Hepatocyte (in vitro differentiated cells): ENCODE measurements around the gene PCDH1. TPM values are rescaled to one million over a fixed set of nuclear protein-coding genes. Genes with fewer than 3 reads are reported as not detected.

Experiments used
- DNase-seq: peaks from one replicate; pipeline ENCODE4 v3.0.0-alpha.2; 2016; ENCODE audit warnings: low spot score
- H2AFZ ChIP-seq: fragments of 200-600 bp; sonication (generic); 2 replicates; pipeline ENCODE4 v1.6.0; 2016; ENCODE audit warnings: antibody characterized with exemption, mild to moderate bottlenecking
- H3K27ac ChIP-seq: fragments of 200-600 bp; sonication (generic); 2 replicates; pipeline ENCODE4 v1.5.1; 2016; ENCODE audit warnings: mild to moderate bottlenecking
- H3K27me3 ChIP-seq: fragments of 200-600 bp; sonication (generic); 2 replicates; pipeline ENCODE4 v1.6.1; 2016
- H3K36me3 ChIP-seq: fragments of 200-600 bp; sonication (generic); replicated peaks from 2 replicates; pipeline ENCODE4 v1.5.1; 2016; ENCODE audit warnings: low read depth; ENCODE audit not compliant: insufficient read depth
- H3K4me1 ChIP-seq: fragments of 200-600 bp; sonication (generic); 2 replicates; pipeline ENCODE4 v1.5.1; 2016; ENCODE audit warnings: mild to moderate bottlenecking, moderate library complexity; ENCODE audit not compliant: insufficient read depth
- H3K4me2 ChIP-seq: fragments of 200-600 bp; sonication (generic); 2 replicates; pipeline ENCODE4 v1.6.0; 2016
- H3K4me3 ChIP-seq: fragments of 200-600 bp; sonication (generic); 2 replicates; pipeline ENCODE4 v1.5.1; 2016; ENCODE audit warnings: mild to moderate bottlenecking
- H3K79me2 ChIP-seq: fragments of 200-600 bp; sonication (generic); 2 replicates; pipeline ENCODE4 v1.6.0; 2017; ENCODE audit warnings: mild to moderate bottlenecking
- H3K9me2 ChIP-seq: fragments of 200-600 bp; sonication (generic); replicated peaks from 2 replicates; pipeline ENCODE4 v1.6.0; 2017; ENCODE audit warnings: mild to moderate bottlenecking; ENCODE audit not compliant: insufficient read depth
- H3K9me3 ChIP-seq: fragments of 200-600 bp; sonication (generic); 2 replicates; pipeline ENCODE4 v1.5.1; 2016; ENCODE audit warnings: low read depth, mild to moderate bottlenecking
- H4K20me1 ChIP-seq: fragments of 200-600 bp; sonication (generic); 2 replicates; pipeline ENCODE4 v1.6.0; 2016; ENCODE audit warnings: mild to moderate bottlenecking; ENCODE audit not compliant: insufficient read depth, poor library complexity, severe bottlenecking
- EZH2 ChIP-seq: fragments of 200-600 bp; sonication (generic); IDR thresholded peaks from 2 replicates; pipeline ENCODE4 v1.6.1; 2016; ENCODE audit warnings: antibody characterized with exemption, mild to moderate bottlenecking, borderline replicate concordance
- EZH2phosphoT487 ChIP-seq: fragments of 200-600 bp; sonication (generic); IDR thresholded peaks from one replicate; pipeline ENCODE4 v1.6.1; 2018; ENCODE audit warnings: antibody characterized with exemption, mild to moderate bottlenecking, low read depth, moderate library complexity; ENCODE audit not compliant: unreplicated experiment, severe bottlenecking
- WGBS: methylation state at CpG from one replicate; pipeline ENCODE4 v1.1.6; 2016; ENCODE audit warnings: low lambda C conversion rate; ENCODE audit errors: missing lambda C conversion rate; 5-methylcytosine and 5-hydroxymethylcytosine counted together
- polyA plus RNA-seq: library from polyadenylated mRNA; unstranded; fragments of >200 nt; fragmentation: Nextera tagmentation; extraction: Ambion mirVana; gene quantifications from 2 replicates; pipeline ENCODE4 v1.2.1, GENCODE V29; 2016
- total RNA-seq: library from RNA; depleted of rRNA; stranded (reverse); fragments of >200 nt; gene quantifications from 2 replicates; pipeline ENCODE4 v1.2.3, GENCODE V29; 2014
- TF ChIP-seq, protein P1 (sequence below): fragments of 200-600 bp; sonication (generic); IDR thresholded peaks from 2 replicates; pipeline ENCODE4 v1.5.1; 2016; ENCODE audit warnings: antibody characterized with exemption, mild to moderate bottlenecking; ENCODE audit not compliant: poor library complexity

Gene PCDH1
- total and polyA plus RNA-seq, 2 experiments from 2014 or later: 8.6 to 10.5 TPM

GRCh38 chr5:141903261-141903660 is 25.1 kb upstream of the PCDH1 start:
- Histone ChIP-seq H3K36me3 (no peaks in the 10 kb centered on the region), H3K27ac (no peak overlapping the region), H2AFZ (no peak overlapping the region), H4K20me1 (no peaks in the 10 kb centered on the region), H3K27me3 (no peaks in the 10 kb centered on the region), H3K9me3 (no peaks in the 10 kb centered on the region), H3K4me1 (no peaks in the 10 kb centered on the region), H3K4me2 (no peak overlapping the region), H3K4me3 (no peak overlapping the region), H3K9me2 (no peaks in the 10 kb centered on the region), H3K79me2 (no peaks in the 10 kb centered on the region)
- WGBS: 78% methylated on average over 4 of the region's 4 CpGs
- TF ChIP-seq EZH2phosphoT487 (no peak), EZH2 (no peak)
- TF ChIP-seq, protein P1, sequence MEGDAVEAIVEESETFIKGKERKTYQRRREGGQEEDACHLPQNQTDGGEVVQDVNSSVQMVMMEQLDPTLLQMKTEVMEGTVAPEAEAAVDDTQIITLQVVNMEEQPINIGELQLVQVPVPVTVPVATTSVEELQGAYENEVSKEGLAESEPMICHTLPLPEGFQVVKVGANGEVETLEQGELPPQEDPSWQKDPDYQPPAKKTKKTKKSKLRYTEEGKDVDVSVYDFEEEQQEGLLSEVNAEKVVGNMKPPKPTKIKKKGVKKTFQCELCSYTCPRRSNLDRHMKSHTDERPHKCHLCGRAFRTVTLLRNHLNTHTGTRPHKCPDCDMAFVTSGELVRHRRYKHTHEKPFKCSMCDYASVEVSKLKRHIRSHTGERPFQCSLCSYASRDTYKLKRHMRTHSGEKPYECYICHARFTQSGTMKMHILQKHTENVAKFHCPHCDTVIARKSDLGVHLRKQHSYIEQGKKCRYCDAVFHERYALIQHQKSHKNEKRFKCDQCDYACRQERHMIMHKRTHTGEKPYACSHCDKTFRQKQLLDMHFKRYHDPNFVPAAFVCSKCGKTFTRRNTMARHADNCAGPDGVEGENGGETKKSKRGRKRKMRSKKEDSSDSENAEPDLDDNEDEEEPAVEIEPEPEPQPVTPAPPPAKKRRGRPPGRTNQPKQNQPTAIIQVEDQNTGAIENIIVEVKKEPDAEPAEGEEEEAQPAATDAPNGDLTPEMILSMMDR: no peak
- DNase-seq: no peak

- no peaks in the 10 kb centered on the region for H3K4me1 ChIP-seq
- 52% methylated on average over 5 of the region's 5 CpGs for WGBS
- DNase-seq: no peak
- H3K9me2 ChIP-seq: no peaks in the 10 kb centered on the region
- H3K27me3 ChIP-seq: no peaks in the 10 kb centered on the region
- H3K79me2 ChIP-seq: no peaks in the 10 kb centered on the region
- H3K36me3 ChIP-seq: no peaks in the 10 kb centered on the region
- H2AFZ ChIP-seq: no peak overlapping the region
- no peaks in the 10 kb centered on the region for H4K20me1 ChIP-seq
- no peak overlapping the region for H3K4me3 ChIP-seq
- H3K4me2 ChIP-seq: no peak overlapping the region
- TF ChIP-seq, protein P1: no peak
- TF ChIP-seq EZH2phosphoT487 (no peak), EZH2 (no peak)
- no peaks in the 10 kb centered on the region for H3K9me3 ChIP-seq
- H3K27ac ChIP-seq: no peak overlapping the region
Observed at GRCh38 chr5:141902015-141902814, 24.0 kb upstream of the PCDH1 start.

DNA sequence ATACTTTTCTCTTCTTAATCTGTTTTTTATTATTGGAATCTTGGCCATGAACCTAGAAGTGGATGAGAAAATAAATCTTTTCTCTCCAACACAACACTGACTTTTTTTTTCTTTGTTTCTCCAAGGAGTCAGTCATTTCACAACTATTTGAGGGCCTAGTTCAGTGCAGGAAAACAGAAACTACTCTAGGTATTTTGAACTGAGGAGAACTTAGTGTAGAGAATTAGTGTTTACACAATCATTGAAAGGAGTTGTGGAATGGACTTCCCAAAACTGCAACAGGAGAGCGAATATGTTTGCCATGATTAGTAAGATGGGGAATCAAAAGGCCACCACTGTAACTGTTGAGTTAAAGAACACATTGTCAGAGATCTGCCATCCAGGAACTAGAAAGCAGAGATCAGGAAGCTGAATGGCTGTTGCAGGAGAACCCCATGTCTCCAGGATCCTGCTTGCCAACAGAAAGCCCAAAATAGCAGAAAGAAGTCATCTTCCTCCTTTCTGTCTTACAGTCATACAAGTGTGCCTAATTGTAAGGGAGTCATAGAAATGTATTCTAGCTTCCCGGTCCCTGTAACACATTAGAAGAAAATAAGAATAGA is 20.3 kb upstream of the PCDH1 start:
- TF ChIP-seq, protein P1: no peak
- no peak overlapping the region for H3K4me3 ChIP-seq
- H3K36me3 ChIP-seq: no peaks in the 10 kb centered on the region
- H4K20me1 ChIP-seq: no peaks in the 10 kb centered on the region
- H3K27me3 ChIP-seq: no peaks in the 10 kb centered on the region
- H3K9me3 ChIP-seq: no peaks in the 10 kb centered on the region
- no peak for DNase-seq
- H3K79me2 ChIP-seq: no peaks in the 10 kb centered on the region
- H2AFZ ChIP-seq: no peak overlapping the region
- WGBS: 91% methylated on average over 2 of the region's 2 CpGs
- H3K4me1 ChIP-seq: no peaks in the 10 kb centered on the region
- H3K4me2 ChIP-seq: no peak overlapping the region
- no peaks in the 10 kb centered on the region for H3K9me2 ChIP-seq
- no peak overlapping the region for H3K27ac ChIP-seq
